ENCODE data around the gene ADORA2B.

The ADORA2B gene

DNA sequence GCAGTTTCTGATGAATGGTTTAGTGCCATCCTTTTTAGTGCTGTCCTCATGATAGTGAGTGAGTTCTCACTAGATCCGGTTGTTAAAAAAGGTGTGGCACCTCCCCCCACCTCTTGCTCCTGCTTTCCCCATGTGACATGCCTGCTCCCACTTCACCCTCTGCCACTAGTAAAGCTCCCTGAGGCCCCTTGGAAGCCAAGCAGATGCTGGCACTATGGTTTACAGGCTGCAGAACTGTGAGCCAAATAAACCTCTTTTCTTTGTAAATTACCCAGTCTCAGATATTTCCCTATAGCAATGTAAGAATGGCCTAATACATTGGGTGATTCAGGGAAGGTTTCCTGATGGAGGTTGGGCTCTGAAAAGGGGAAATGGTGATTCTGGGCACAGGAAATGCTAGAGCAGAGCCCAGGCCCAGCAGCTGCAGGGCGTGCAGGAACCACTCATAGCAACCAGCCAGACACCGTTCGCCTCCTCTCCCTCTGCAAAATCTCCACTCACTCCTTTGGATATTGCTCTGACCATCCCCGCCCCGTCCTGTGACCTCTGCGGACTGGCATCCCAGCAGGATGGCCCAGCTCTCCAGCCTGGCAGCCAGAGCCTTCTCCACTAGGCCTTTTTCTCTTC is 2.6 kb upstream of the ADORA2B start:
- H4K20me1 ChIP-seq (ENCODE audit: insufficient read depth, low read length): no peaks in the 10 kb centered on the region
- TF ChIP-seq EZH2phosphoT487 (IDR thresholded peaks at IDR 0.05; ENCODE audit: low read depth): no peak
- TF ChIP-seq, protein P1, sequence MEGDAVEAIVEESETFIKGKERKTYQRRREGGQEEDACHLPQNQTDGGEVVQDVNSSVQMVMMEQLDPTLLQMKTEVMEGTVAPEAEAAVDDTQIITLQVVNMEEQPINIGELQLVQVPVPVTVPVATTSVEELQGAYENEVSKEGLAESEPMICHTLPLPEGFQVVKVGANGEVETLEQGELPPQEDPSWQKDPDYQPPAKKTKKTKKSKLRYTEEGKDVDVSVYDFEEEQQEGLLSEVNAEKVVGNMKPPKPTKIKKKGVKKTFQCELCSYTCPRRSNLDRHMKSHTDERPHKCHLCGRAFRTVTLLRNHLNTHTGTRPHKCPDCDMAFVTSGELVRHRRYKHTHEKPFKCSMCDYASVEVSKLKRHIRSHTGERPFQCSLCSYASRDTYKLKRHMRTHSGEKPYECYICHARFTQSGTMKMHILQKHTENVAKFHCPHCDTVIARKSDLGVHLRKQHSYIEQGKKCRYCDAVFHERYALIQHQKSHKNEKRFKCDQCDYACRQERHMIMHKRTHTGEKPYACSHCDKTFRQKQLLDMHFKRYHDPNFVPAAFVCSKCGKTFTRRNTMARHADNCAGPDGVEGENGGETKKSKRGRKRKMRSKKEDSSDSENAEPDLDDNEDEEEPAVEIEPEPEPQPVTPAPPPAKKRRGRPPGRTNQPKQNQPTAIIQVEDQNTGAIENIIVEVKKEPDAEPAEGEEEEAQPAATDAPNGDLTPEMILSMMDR (IDR thresholded peaks at IDR 0.05; ENCODE audit: low read depth, low read length): no peak
- no peaks in the 10 kb centered on the region for H3K36me3 ChIP-seq (replicated peaks; ENCODE audit: low read depth, low read length)
- peaks cover 8% of the 10 kb centered on the region; the same call in 1 of the 2 replicates for H3K27me3 ChIP-seq (ENCODE audit: low read depth, low read length)
- no peak overlapping the region for H3K4me2 ChIP-seq (ENCODE audit: low read length)
- no peak overlapping the region for H3K27ac ChIP-seq (ENCODE audit: low read length)
- no peaks in the 10 kb centered on the region for H3K9me3 ChIP-seq (ENCODE audit: insufficient read depth, low read length)
- no peaks in the 10 kb centered on the region for H3K4me1 ChIP-seq (ENCODE audit: low read length)
- H3K79me2 ChIP-seq (ENCODE audit: low read length): no peaks in the 10 kb centered on the region
- H3K9ac ChIP-seq (ENCODE audit: low read length): no peak overlapping the region
- no peak overlapping the region for H3K4me3 ChIP-seq (ENCODE audit: low read length)
- no peak overlapping the region for H2AFZ ChIP-seq (ENCODE audit: low read depth, low read length)

- Histone ChIP-seq H3K9me3 (ENCODE audit: insufficient read depth, low read length) (no peaks in the 10 kb centered on the region), H2AFZ (ENCODE audit: low read depth, low read length) (no peak overlapping the region), H3K27me3 (ENCODE audit: low read depth, low read length) (peaks cover 8% of the 10 kb centered on the region; the same call in 1 of the 2 replicates), H3K27ac (ENCODE audit: low read length) (no peak overlapping the region), H3K4me3 (ENCODE audit: low read length) (peak overlapping the region; percentile 69; the same call in 1 of the 2 replicates), H4K20me1 (ENCODE audit: insufficient read depth, low read length) (no peaks in the 10 kb centered on the region), H3K4me1 (ENCODE audit: low read length) (no peaks in the 10 kb centered on the region), H3K79me2 (ENCODE audit: low read length) (no peaks in the 10 kb centered on the region), H3K4me2 (ENCODE audit: low read length) (peak overlapping the region; percentile 63), H3K9ac (ENCODE audit: low read length) (no peak overlapping the region), H3K36me3 (replicated peaks; ENCODE audit: low read depth, low read length) (no peaks in the 10 kb centered on the region)
- TF ChIP-seq EZH2phosphoT487 (IDR thresholded peaks at IDR 0.05; ENCODE audit: low read depth): no peak
- TF ChIP-seq, protein P1 (IDR thresholded peaks at IDR 0.05; ENCODE audit: low read depth, low read length): no peak
Measured at GRCh38 chr17:15943971-15944758, 765 bp upstream of the ADORA2B start.

DNA sequence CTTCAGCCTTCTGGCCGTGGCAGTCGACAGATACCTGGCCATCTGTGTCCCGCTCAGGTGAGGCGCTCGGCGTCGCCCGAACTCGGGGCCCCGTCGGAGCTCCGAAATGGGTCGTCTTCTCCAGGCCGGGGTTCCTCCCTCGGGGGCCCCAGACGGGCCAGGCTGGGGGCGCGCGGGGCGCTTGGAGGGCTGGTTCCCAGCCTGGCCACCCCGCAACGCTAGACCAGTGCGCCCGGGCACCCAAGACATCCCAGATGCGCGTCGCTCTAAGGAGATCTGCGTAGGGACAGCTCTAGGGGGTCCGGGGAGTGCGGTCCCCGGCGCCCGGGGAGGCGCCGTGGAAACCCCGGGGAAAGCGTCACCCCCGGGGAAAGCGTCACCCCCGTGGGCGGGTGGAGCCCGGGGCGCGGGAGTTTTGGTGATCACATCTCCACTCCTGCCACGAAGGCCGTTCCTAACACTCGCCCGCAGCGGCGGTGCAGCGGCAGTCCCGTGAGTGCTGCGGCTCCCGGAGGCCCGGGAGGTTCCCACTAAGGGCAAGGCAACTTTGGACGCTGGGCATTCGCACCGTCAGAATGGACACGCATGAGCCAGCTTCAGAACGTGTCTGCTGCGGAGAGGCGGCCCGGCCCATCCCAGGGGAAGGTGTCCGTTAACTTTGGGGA is 729 bp downstream of the ADORA2B start:
- H3K4me1 ChIP-seq (ENCODE audit: low read length): no peaks in the 10 kb centered on the region
- no peaks in the 10 kb centered on the region for H4K20me1 ChIP-seq (ENCODE audit: insufficient read depth, low read length)
- TF ChIP-seq EZH2phosphoT487 (IDR thresholded peaks at IDR 0.05; ENCODE audit: low read depth): no peak
- TF ChIP-seq, protein P1 (IDR thresholded peaks at IDR 0.05; ENCODE audit: low read depth, low read length): no peak
- H3K4me2 ChIP-seq (ENCODE audit: low read length): no peak overlapping the region
- H3K9me3 ChIP-seq (ENCODE audit: insufficient read depth, low read length): no peaks in the 10 kb centered on the region
- H3K4me3 ChIP-seq (ENCODE audit: low read length): no peak overlapping the region
- H3K9ac ChIP-seq (ENCODE audit: low read length): no peak overlapping the region
- no peaks in the 10 kb centered on the region for H3K79me2 ChIP-seq (ENCODE audit: low read length)
- H2AFZ ChIP-seq (ENCODE audit: low read depth, low read length): no peak overlapping the region
- peaks cover 8% of the 10 kb centered on the region; the same call in 1 of the 2 replicates for H3K27me3 ChIP-seq (ENCODE audit: low read depth, low read length)
- no peaks in the 10 kb centered on the region for H3K36me3 ChIP-seq (replicated peaks; ENCODE audit: low read depth, low read length)
- no peak overlapping the region for H3K27ac ChIP-seq (ENCODE audit: low read length)

DNA sequence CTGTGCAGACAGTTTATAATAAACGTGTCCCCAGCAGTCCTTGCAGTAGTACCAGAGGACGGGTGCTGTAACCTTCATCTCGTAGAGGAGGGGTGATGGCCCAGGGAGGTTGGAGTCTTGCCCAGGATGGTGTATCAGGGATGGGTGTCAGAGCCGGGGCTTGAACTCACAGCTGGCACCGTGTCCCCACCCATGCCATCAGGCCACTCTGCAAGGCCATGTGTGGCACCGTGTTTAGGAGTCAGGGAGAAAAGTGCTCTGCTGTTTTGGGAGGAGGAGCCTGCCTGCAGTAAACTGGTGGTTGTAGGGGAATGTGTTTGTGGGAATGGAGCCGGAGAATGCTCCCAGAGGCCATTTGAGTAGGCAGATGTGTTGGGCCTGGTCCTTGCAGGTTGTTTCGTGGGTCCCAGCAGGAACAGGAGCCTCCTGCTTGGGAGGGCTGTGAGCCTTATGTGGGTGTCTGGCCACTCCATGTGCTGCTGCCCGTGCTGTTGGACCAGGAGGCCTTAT is 1.7 kb downstream of the ADORA2B start:
- Histone ChIP-seq H3K4me2 (ENCODE audit: low read length) (no peak overlapping the region), H3K4me3 (ENCODE audit: low read length) (no peak overlapping the region), H2AFZ (ENCODE audit: low read depth, low read length) (no peak overlapping the region), H3K27ac (ENCODE audit: low read length) (no peak overlapping the region), H3K27me3 (ENCODE audit: low read depth, low read length) (peaks cover 8% of the 10 kb centered on the region; the same call in 1 of the 2 replicates), H3K79me2 (ENCODE audit: low read length) (no peaks in the 10 kb centered on the region), H4K20me1 (ENCODE audit: insufficient read depth, low read length) (no peaks in the 10 kb centered on the region), H3K36me3 (replicated peaks; ENCODE audit: low read depth, low read length) (no peaks in the 10 kb centered on the region), H3K9me3 (ENCODE audit: insufficient read depth, low read length) (no peaks in the 10 kb centered on the region), H3K9ac (ENCODE audit: low read length) (no peak overlapping the region), H3K4me1 (ENCODE audit: low read length) (no peaks in the 10 kb centered on the region)
- no peak for TF ChIP-seq EZH2phosphoT487 (IDR thresholded peaks at IDR 0.05; ENCODE audit: low read depth)
- TF ChIP-seq, protein P1 (IDR thresholded peaks at IDR 0.05; ENCODE audit: low read depth, low read length): no peak

All from OCI-LY3 (cell line).